Activated naive CD8-positive, alpha-beta T cell treated with anti-CD3 and anti-CD28 coated beads, Interleukin-2, amount 10 ng/mL, durations not matched to agents 7 days and 5 days (primary cell): ENCODE results near the gene CLSTN2. TPM values are rescaled to one million over a fixed set of nuclear protein-coding genes. Genes with fewer than 3 reads are reported as not detected.

Experiments
- ATAC-seq: fragments of 150-1000 bp; cut with Tn5 transposase; one replicate; pipeline ENCODE4 v1.10.0; 2021; ENCODE audit warnings: low read depth, moderate library complexity
- POLR2A ChIA-PET: fragments of 350-600 bp; sonication (Branson Sonifier 250); formaldehyde crosslinking; loops from one replicate; lab custom pipeline; 2021; ENCODE audit warnings: antibody characterized with exemption; lab: Charles Lee
- DNase-seq: peaks from one replicate; pipeline ENCODE4 v3.0.0; 2021
- H3K27ac Mint-ChIP-seq: one replicate; pipeline ENCODE4 v1.8.0; 2022; ENCODE audit warnings: mild to moderate bottlenecking, mixed read lengths
- H3K27me3 Mint-ChIP-seq: one replicate; pipeline ENCODE4 v1.8.0; 2022; ENCODE audit warnings: mild to moderate bottlenecking, moderate library complexity, mixed read lengths
- H3K36me3 Mint-ChIP-seq: one replicate; pipeline ENCODE4 v1.8.0; 2021; ENCODE audit warnings: mild to moderate bottlenecking, mixed read lengths
- H3K4me1 Mint-ChIP-seq: one replicate; pipeline ENCODE4 v1.8.0; 2021; ENCODE audit warnings: mixed read lengths
- H3K4me3 Mint-ChIP-seq: one replicate; pipeline ENCODE4 v1.8.0; 2022; ENCODE audit warnings: mild to moderate bottlenecking, moderate library complexity, mixed read lengths
- H3K9me3 Mint-ChIP-seq: one replicate; pipeline ENCODE4 v1.8.0; 2021; ENCODE audit warnings: mixed read lengths
- total RNA-seq, 2 experiments: library from RNA; stranded (reverse); gene quantifications; one replicate each; pipeline ENCODE4 v1.2.3, GENCODE V29; 2021

The CLSTN2 gene
- total RNA-seq, 2 experiments from 2014 or later, result not detected

- ATAC-seq (no peak), DNase-seq (no peak)
- H3K27ac Mint-ChIP-seq, result no peak overlapping the region
- H3K27me3 Mint-ChIP-seq, result peaks cover under 1% of the 10 kb centered on the region
- POLR2A ChIA-PET, result no interaction called here
- no peaks in the 10 kb centered on the region for H3K4me1 Mint-ChIP-seq
- H3K9me3 Mint-ChIP-seq, result no peaks in the 10 kb centered on the region
- no peaks in the 10 kb centered on the region for H3K36me3 Mint-ChIP-seq
- no peak overlapping the region for H3K4me3 Mint-ChIP-seq
Observed at GRCh38 chr3:140508550-140508949, 573.6 kb downstream of the CLSTN2 start.

- Mint-ChIP-seq H3K27ac (no peak overlapping the region), H3K27me3 (peaks cover 5% of the 10 kb centered on the region), H3K4me1 (no peaks in the 10 kb centered on the region), H3K36me3 (no peaks in the 10 kb centered on the region), H3K9me3 (no peaks in the 10 kb centered on the region), H3K4me3 (no peak overlapping the region)
- ATAC-seq (no peak), DNase-seq (no peak)
- POLR2A ChIA-PET, result no interaction called here
Observed at GRCh38 chr3:140509534-140509933, 574.5 kb downstream of the CLSTN2 start.

GRCh38 chr3:140510303-140510861 lies 575.4 kb downstream of the CLSTN2 start:
- H3K4me1 Mint-ChIP-seq, result no peaks in the 10 kb centered on the region
- peaks cover 5% of the 10 kb centered on the region for H3K27me3 Mint-ChIP-seq
- no peak overlapping the region for H3K27ac Mint-ChIP-seq
- ATAC-seq (no peak), DNase-seq (no peak)
- no peaks in the 10 kb centered on the region for H3K9me3 Mint-ChIP-seq
- H3K36me3 Mint-ChIP-seq, result no peaks in the 10 kb centered on the region
- H3K4me3 Mint-ChIP-seq, result no peak overlapping the region
- POLR2A ChIA-PET, result no interaction called here

DNA sequence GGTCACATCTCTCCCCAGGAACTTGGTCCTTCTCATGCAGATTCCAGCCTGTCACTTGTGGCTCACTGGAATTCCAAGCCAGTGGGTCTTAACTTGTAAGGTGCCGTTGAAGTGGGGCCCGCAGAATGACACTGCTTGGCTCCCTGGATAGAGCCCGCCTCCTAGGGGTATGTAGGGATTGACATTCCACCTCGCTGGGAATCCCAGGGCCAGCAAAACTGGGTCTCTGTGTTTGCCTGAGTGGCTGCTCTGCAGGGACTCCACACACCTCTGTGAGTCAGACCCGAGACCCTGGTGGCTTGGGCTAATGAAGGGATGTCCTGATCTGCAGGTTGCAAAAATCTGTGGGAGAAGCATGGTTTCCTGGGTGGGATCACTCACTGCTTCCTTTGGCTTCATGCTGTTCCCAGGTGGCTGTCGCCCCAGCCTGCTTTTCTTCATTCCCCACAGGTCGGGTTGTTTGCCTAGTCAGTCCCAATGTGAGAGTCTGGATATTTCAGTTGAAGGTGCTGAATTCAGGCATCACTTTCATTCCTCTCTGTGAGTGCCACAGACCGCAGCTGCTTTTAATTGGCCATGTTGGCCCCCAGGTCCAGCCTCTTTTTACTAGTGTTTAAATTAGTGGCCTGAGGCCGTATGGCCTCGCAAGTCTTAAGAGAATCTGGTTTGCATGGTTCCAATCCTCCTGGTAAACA lies 586.9 kb downstream of the CLSTN2 start:
- Mint-ChIP-seq H3K4me1 (no peaks in the 10 kb centered on the region), H3K27me3 (no peaks in the 10 kb centered on the region), H3K9me3 (peaks cover 2% of the 10 kb centered on the region), H3K36me3 (no peaks in the 10 kb centered on the region), H3K27ac (no peak overlapping the region), H3K4me3 (no peak overlapping the region)
- no peak for ATAC-seq
- POLR2A ChIA-PET, result no interaction called here
- no peak for DNase-seq

DNA sequence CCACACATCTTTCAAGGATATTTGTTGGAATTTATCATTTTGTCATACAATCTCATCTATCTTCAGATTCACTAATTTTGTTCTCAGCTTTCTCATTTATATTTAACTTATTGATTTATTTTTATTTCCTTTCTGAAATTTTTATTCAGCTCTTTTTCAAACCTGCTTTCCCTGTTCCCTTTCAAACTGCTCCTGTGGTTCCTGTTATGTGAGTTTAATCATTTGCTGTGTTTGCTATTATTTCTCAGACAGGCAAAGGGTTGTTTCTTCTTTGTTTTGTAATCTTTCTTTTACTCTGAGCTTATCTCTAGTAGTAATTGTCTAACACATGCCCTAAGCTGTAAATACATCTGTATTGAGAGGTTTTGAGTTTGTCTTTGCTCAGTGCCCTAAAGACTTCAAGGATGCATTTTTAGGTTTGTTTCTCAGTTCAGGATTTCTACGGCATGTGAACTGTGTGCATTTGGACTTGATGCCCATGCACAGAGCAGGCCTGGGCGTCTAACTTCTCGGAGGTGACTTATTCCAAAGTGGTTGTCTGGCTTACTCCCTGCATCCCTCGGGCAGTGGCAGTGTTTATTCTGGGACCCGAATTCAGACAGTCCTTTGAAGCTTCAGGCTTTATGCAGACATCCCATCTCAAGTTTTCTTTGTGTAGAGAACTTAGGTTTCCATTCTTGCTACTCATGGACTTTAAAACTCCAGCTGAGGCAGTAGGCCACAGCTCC lies 587.8 kb downstream of the CLSTN2 start:
- ATAC-seq, result no peak
- H3K9me3 Mint-ChIP-seq, result peaks cover 2% of the 10 kb centered on the region
- H3K27me3 Mint-ChIP-seq, result no peaks in the 10 kb centered on the region
- no peak overlapping the region for H3K4me3 Mint-ChIP-seq
- no peak overlapping the region for H3K27ac Mint-ChIP-seq
- POLR2A ChIA-PET, result no interaction called here
- no peaks in the 10 kb centered on the region for H3K36me3 Mint-ChIP-seq
- DNase-seq, result no peak
- H3K4me1 Mint-ChIP-seq, result no peaks in the 10 kb centered on the region

- no peaks in the 10 kb centered on the region for H3K27me3 Mint-ChIP-seq
- POLR2A ChIA-PET, result no interaction called here
- peaks cover 2% of the 10 kb centered on the region for H3K9me3 Mint-ChIP-seq
- DNase-seq (no peak), ATAC-seq (no peak)
- H3K4me1 Mint-ChIP-seq, result no peaks in the 10 kb centered on the region
- no peak overlapping the region for H3K4me3 Mint-ChIP-seq
- H3K36me3 Mint-ChIP-seq, result no peaks in the 10 kb centered on the region
- H3K27ac Mint-ChIP-seq, result no peak overlapping the region
Observed at GRCh38 chr3:140523600-140523999, 588.6 kb downstream of the CLSTN2 start.

- no peaks in the 10 kb centered on the region for H3K36me3 Mint-ChIP-seq
- H3K27ac Mint-ChIP-seq, result no peak overlapping the region
- no peak for DNase-seq
- no peaks in the 10 kb centered on the region for H3K9me3 Mint-ChIP-seq
- no peak for ATAC-seq
- H3K4me3 Mint-ChIP-seq, result no peak overlapping the region
- H3K4me1 Mint-ChIP-seq, result no peaks in the 10 kb centered on the region
- POLR2A ChIA-PET, result no interaction called here
- peaks cover 2% of the 10 kb centered on the region for H3K27me3 Mint-ChIP-seq
Observed at GRCh38 chr3:140527156-140527555, 592.2 kb downstream of the CLSTN2 start.

- H3K27ac Mint-ChIP-seq, result no peak overlapping the region
- POLR2A ChIA-PET, result no interaction called here
- no peak for ATAC-seq
- H3K4me3 Mint-ChIP-seq, result no peak overlapping the region
- H3K27me3 Mint-ChIP-seq, result peaks cover 2% of the 10 kb centered on the region
- H3K9me3 Mint-ChIP-seq, result no peaks in the 10 kb centered on the region
- no peaks in the 10 kb centered on the region for H3K36me3 Mint-ChIP-seq
- no peak for DNase-seq
- no peaks in the 10 kb centered on the region for H3K4me1 Mint-ChIP-seq
Observed at GRCh38 chr3:140529096-140529495, 594.1 kb downstream of the CLSTN2 start.

- Mint-ChIP-seq H3K4me3 (no peak overlapping the region), H3K27me3 (peaks cover 2% of the 10 kb centered on the region), H3K4me1 (no peaks in the 10 kb centered on the region), H3K36me3 (no peaks in the 10 kb centered on the region), H3K27ac (no peak overlapping the region), H3K9me3 (no peaks in the 10 kb centered on the region)
- ATAC-seq (no peak), DNase-seq (no peak)
- POLR2A ChIA-PET, result no interaction called here
Observed at GRCh38 chr3:140529558-140529957, 594.6 kb downstream of the CLSTN2 start.

DNA sequence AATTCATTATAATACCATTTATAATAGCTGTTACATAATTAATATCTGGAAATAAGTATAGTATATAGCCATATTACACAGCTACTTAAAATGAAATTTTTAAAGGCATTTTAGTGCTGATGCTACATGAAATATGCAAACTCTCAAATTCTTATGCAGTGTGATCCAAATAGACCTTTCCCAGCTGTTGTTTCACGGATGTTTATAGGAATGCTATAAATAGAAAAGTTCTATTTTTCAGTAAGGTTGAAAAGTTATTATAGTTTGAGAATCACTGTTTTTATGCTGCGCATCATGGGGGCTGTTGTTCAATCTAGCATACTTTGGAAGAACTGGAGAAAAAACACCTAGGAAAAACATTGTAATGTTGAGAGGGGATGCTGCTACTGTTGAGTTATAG lies 595.1 kb downstream of the CLSTN2 start:
- POLR2A ChIA-PET, result no interaction called here
- H3K27me3 Mint-ChIP-seq, result peaks cover 2% of the 10 kb centered on the region

DNA sequence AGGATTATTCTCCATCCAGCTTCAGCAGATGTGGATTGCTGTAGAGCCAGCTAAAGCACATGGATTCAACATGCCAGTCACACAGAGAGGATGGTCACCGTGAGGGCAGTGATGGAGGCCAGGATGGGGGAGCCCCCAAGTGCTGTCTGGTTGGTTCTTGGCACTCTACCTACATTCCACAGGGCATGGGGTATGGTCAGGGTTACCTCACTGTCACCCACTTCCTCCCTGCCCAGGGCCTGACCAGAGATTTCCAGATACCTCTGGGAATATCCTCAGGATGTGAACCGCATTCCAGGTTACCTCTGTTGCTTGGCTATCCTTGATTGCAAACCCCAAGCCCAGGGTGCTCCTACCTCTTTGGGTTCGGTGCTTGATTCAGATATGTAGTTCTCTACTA lies 595.6 kb downstream of the CLSTN2 start:
- peaks cover 2% of the 10 kb centered on the region for H3K27me3 Mint-ChIP-seq
- H3K4me3 Mint-ChIP-seq, result no peak overlapping the region
- ATAC-seq, result no peak
- H3K4me1 Mint-ChIP-seq, result no peaks in the 10 kb centered on the region
- H3K27ac Mint-ChIP-seq, result no peak overlapping the region
- no peaks in the 10 kb centered on the region for H3K36me3 Mint-ChIP-seq
- no peak for DNase-seq
- peaks cover 3% of the 10 kb centered on the region for H3K9me3 Mint-ChIP-seq
- POLR2A ChIA-PET, result no interaction called here

More for the DNA sequence above, 595.1 kb downstream of the CLSTN2 start:
- no peak overlapping the region for H3K27ac Mint-ChIP-seq
- H3K4me1 Mint-ChIP-seq, result no peaks in the 10 kb centered on the region
- ATAC-seq, result no peak
- no peak for DNase-seq
- H3K4me3 Mint-ChIP-seq, result no peak overlapping the region
- H3K9me3 Mint-ChIP-seq, result peaks cover 3% of the 10 kb centered on the region
- H3K36me3 Mint-ChIP-seq, result no peaks in the 10 kb centered on the region

- Mint-ChIP-seq H3K4me1 (no peaks in the 10 kb centered on the region), H3K27ac (no peak overlapping the region), H3K4me3 (no peak overlapping the region), H3K27me3 (peaks cover 6% of the 10 kb centered on the region), H3K36me3 (no peaks in the 10 kb centered on the region), H3K9me3 (peaks cover 4% of the 10 kb centered on the region)
- DNase-seq (no peak), ATAC-seq (no peak)
- POLR2A ChIA-PET, result interaction anchor here (0.7 kb wide), 1 partner anchor 14 kb away, joined by 6 read pairs; no protein-coding TSS in a partner anchor
Observed at GRCh38 chr3:140532793-140533330, 597.9 kb downstream of the CLSTN2 start.

GRCh38 chr3:140536926-140537726 lies 602.1 kb downstream of the CLSTN2 start:
- ATAC-seq, result no peak
- Mint-ChIP-seq H3K36me3 (no peaks in the 10 kb centered on the region), H3K4me3 (no peak overlapping the region), H3K4me1 (no peaks in the 10 kb centered on the region), H3K27ac (no peak overlapping the region), H3K9me3 (peaks cover 4% of the 10 kb centered on the region), H3K27me3 (peaks cover 4% of the 10 kb centered on the region)
- no peak for DNase-seq
- POLR2A ChIA-PET, result no interaction called here
